HG02610 (cell line): ENCODE results near the gene BBX.

Experiments
- ATAC-seq: cut with Tn5 transposase; IDR thresholded peaks from one replicate; pipeline ENCODE4 v1.9.1; 2021; ENCODE audit warnings: mild to moderate bottlenecking, moderate library complexity; ENCODE audit not compliant: unreplicated experiment

Gene BBX

GRCh38 chr3:107598926-107599771 lies 76.4 kb downstream of the BBX start:
- peak; percentile 92 for ATAC-seq

GRCh38 chr3:107599772-107600145 lies 77.0 kb downstream of the BBX start:
- ATAC-seq = no peak

- ATAC-seq = no peak
Observed at GRCh38 chr3:107600780-107601179, 78.0 kb downstream of the BBX start.

GRCh38 chr3:107604057-107604822 lies 81.5 kb downstream of the BBX start:
- ATAC-seq = no peak

- ATAC-seq = no peak
Observed at GRCh38 chr3:107611775-107612469, 89.2 kb downstream of the BBX start.

GRCh38 chr3:107612664-107613084 lies 89.9 kb downstream of the BBX start:
- no peak for ATAC-seq

GRCh38 chr3:107619549-107619948 lies 96.8 kb downstream of the BBX start:
- ATAC-seq = no peak

- ATAC-seq = no peak
Observed at GRCh38 chr3:107620534-107620933, 97.8 kb downstream of the BBX start.

GRCh38 chr3:107621465-107621864 lies 98.7 kb downstream of the BBX start:
- ATAC-seq = no peak

- no peak for ATAC-seq
Observed at GRCh38 chr3:107627962-107628542, 105.3 kb downstream of the BBX start.

GRCh38 chr3:107629566-107629965 lies 106.8 kb downstream of the BBX start:
- no peak for ATAC-seq

- no peak for ATAC-seq
Observed at GRCh38 chr3:107630779-107631178, 108.0 kb downstream of the BBX start.

GRCh38 chr3:107632576-107632975 lies 109.8 kb downstream of the BBX start:
- no peak for ATAC-seq

- ATAC-seq = peak; percentile 87
Observed at GRCh38 chr3:107633327-107634098, 110.8 kb downstream of the BBX start.

GRCh38 chr3:107634099-107634489 lies 111.3 kb downstream of the BBX start:
- ATAC-seq = peak; percentile 35

GRCh38 chr3:107637416-107638183 lies 114.8 kb downstream of the BBX start:
- ATAC-seq = no peak

GRCh38 chr3:107641572-107642307 lies 119.0 kb downstream of the BBX start:
- no peak for ATAC-seq

GRCh38 chr3:107643038-107643883 lies 120.5 kb downstream of the BBX start:
- peak; percentile 73 for ATAC-seq
